Neural progenitor cell (in vitro differentiated cells): Measurements from ENCODE around the gene QSOX1.

Source experiments
- EZH2phosphoT487 ChIP-seq: fragments of 200-600 bp; sonication (generic); IDR thresholded peaks from 2 replicates; pipeline ENCODE4 v1.6.1; 2017; ENCODE audit warnings: antibody characterized with exemption
- TF ChIP-seq, protein P1 (sequence below): fragments of 200-600 bp; sonication (generic); IDR thresholded peaks from 2 replicates; pipeline ENCODE4 v1.5.1; 2017; ENCODE audit warnings: antibody characterized with exemption, mild to moderate bottlenecking

DNA sequence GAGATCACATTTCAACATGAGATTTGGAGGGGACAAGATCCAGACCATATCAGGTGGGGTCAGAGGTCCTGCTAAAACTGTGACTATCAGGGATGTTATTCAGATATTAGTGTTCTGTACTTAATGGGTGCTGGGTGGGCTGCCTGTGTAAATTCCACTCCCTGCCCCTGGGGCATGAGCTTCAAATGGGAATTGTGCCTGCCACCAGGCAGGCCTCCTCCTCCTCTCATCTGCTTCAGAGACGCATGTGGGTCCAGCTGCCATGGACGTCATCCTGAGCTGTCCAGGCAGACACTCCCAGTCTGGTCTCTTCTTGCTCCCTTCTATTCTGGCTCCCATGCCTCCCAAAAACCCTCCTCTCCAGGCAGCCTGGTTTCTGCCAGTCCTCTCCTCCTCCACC lies 10.4 kb downstream of the QSOX1 start:
- TF ChIP-seq, protein P1, sequence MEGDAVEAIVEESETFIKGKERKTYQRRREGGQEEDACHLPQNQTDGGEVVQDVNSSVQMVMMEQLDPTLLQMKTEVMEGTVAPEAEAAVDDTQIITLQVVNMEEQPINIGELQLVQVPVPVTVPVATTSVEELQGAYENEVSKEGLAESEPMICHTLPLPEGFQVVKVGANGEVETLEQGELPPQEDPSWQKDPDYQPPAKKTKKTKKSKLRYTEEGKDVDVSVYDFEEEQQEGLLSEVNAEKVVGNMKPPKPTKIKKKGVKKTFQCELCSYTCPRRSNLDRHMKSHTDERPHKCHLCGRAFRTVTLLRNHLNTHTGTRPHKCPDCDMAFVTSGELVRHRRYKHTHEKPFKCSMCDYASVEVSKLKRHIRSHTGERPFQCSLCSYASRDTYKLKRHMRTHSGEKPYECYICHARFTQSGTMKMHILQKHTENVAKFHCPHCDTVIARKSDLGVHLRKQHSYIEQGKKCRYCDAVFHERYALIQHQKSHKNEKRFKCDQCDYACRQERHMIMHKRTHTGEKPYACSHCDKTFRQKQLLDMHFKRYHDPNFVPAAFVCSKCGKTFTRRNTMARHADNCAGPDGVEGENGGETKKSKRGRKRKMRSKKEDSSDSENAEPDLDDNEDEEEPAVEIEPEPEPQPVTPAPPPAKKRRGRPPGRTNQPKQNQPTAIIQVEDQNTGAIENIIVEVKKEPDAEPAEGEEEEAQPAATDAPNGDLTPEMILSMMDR = no peak
- no peak for TF ChIP-seq EZH2phosphoT487
